ENCODE measurements around the gene UBA3.
A peak's percentile ranks its signal among the peaks of the same experiment; 100 is the strongest.

UBA3 gene

DNA sequence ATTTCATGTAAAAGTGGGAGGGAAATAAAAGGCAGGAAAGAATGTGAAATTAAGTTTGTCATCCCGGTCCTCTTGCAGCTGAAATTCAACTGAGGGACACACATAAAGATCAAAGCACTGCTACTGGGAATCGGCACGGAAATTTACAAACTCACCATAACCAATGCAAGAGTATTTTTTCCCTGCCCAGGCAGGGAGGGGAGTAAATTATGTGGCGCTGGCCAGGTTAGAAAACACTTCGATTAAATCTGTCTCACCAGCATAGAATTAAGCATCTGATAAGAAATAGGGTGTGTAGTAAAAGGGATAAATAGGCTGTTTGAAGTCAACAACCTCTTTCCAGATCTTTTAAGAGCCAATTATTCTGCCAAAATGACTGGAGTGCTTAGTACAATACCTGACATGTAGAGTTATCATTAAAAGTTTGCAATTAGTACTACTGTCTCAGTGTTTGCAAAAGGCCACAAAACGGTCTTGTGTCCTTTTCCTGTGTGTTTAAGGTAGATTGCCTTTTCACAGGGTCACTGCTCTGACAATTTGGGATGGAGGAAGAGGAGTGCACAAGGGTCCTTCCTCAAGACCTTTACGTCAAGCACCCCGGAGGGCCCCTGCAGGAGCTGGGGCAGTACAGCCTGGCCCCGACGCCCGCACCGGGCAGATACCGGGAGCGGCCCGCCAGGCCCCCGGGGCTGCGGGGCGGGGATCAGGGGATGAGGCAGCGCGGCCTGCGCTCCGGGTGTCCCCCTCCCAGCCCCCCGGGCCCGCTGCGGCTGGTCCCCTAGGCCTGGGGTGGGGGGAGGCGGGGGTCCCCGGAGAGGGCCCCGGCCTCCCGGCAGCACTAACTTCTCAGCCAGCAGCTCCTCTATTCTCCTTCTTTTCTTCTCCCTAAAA is 651 bp downstream of the UBA3 start:
- no peaks in the 10 kb centered on the region for H3K9me2 ChIP-seq (replicated peaks; ENCODE audit: insufficient read depth, low read length)
- H3K27ac ChIP-seq (ENCODE audit: low read depth, low read length) = peak overlapping the region; percentile 45
- peak overlapping the region; percentile 97 for H3K9ac ChIP-seq (ENCODE audit: low read length)
- H3K36me3 ChIP-seq (ENCODE audit: low read length) = no peaks in the 10 kb centered on the region; the same call in 1 of the 2 replicates
- H3K4me2 ChIP-seq (ENCODE audit: low read depth, low read length, poor library complexity, severe bottlenecking) = peak overlapping the region; percentile 83
- H3K27me3 ChIP-seq (ENCODE audit: low read length) = no peaks in the 10 kb centered on the region
- TF ChIP-seq, protein P1, sequence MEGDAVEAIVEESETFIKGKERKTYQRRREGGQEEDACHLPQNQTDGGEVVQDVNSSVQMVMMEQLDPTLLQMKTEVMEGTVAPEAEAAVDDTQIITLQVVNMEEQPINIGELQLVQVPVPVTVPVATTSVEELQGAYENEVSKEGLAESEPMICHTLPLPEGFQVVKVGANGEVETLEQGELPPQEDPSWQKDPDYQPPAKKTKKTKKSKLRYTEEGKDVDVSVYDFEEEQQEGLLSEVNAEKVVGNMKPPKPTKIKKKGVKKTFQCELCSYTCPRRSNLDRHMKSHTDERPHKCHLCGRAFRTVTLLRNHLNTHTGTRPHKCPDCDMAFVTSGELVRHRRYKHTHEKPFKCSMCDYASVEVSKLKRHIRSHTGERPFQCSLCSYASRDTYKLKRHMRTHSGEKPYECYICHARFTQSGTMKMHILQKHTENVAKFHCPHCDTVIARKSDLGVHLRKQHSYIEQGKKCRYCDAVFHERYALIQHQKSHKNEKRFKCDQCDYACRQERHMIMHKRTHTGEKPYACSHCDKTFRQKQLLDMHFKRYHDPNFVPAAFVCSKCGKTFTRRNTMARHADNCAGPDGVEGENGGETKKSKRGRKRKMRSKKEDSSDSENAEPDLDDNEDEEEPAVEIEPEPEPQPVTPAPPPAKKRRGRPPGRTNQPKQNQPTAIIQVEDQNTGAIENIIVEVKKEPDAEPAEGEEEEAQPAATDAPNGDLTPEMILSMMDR (IDR thresholded peaks at IDR 0.05; ENCODE audit: insufficient read depth, low read length, poor library complexity, severe bottlenecking) = no peak
- no peak for TF ChIP-seq EZH2phosphoT487 (conservative IDR thresholded peaks at IDR 0.05; ENCODE audit: low read length)
- no peaks in the 10 kb centered on the region for H3K9me3 ChIP-seq (ENCODE audit: insufficient read depth, low read length)
- peak overlapping the region; percentile 78 for H3K4me3 ChIP-seq (ENCODE audit: insufficient read depth, low read length, poor library complexity, severe bottlenecking)
- H3K79me2 ChIP-seq (ENCODE audit: insufficient read depth, low read length) = peaks cover 52% of the 10 kb centered on the region
- H2AFZ ChIP-seq (ENCODE audit: low read depth, low read length, severe bottlenecking) = peak overlapping the region; percentile 19
- H3F3A ChIP-seq (ENCODE audit: insufficient read depth) = peaks cover 39% of the 10 kb centered on the region
- no peaks in the 10 kb centered on the region for H4K20me1 ChIP-seq (ENCODE audit: low read depth, low read length)

DNA sequence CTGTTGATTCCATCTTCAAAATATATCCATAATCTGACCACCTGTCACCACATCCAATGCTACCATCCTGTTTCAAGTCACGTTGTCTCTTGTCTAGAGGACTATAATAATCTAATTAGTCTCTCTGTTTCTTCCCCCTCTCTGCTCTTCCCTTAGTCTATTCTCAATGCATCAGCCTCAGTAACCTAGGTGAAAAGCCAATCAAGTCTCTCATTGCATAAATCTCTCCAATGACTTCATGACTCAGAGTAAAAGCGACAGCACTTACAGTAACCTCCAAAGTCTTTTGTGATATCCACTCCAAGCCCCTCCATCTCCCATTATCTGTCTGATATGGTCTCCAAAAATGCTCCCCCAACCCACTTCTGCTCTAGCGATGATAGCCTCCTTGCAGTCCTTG is 7.2 kb downstream of the UBA3 start:
- no peak for TF ChIP-seq EZH2phosphoT487 (conservative IDR thresholded peaks at IDR 0.05; ENCODE audit: low read length)
- TF ChIP-seq, protein P1 (IDR thresholded peaks at IDR 0.05; ENCODE audit: insufficient read depth, low read length, poor library complexity, severe bottlenecking) = no peak
- Histone ChIP-seq H3K9ac (ENCODE audit: low read length) (no peak overlapping the region), H3K79me2 (ENCODE audit: insufficient read depth, low read length) (peaks cover 59% of the 10 kb centered on the region), H3F3A (ENCODE audit: insufficient read depth) (no peaks in the 10 kb centered on the region), H4K20me1 (ENCODE audit: low read depth, low read length) (no peaks in the 10 kb centered on the region), H3K36me3 (ENCODE audit: low read length) (peaks cover 18% of the 10 kb centered on the region), H3K4me2 (ENCODE audit: low read depth, low read length, poor library complexity, severe bottlenecking) (no peak overlapping the region), H3K4me3 (ENCODE audit: insufficient read depth, low read length, poor library complexity, severe bottlenecking) (no peak overlapping the region), H3K9me3 (ENCODE audit: insufficient read depth, low read length) (no peaks in the 10 kb centered on the region), H3K9me2 (replicated peaks; ENCODE audit: insufficient read depth, low read length) (no peaks in the 10 kb centered on the region), H2AFZ (ENCODE audit: low read depth, low read length, severe bottlenecking) (no peak overlapping the region), H3K27ac (ENCODE audit: low read depth, low read length) (no peak overlapping the region), H3K27me3 (ENCODE audit: low read length) (no peaks in the 10 kb centered on the region)

DNA sequence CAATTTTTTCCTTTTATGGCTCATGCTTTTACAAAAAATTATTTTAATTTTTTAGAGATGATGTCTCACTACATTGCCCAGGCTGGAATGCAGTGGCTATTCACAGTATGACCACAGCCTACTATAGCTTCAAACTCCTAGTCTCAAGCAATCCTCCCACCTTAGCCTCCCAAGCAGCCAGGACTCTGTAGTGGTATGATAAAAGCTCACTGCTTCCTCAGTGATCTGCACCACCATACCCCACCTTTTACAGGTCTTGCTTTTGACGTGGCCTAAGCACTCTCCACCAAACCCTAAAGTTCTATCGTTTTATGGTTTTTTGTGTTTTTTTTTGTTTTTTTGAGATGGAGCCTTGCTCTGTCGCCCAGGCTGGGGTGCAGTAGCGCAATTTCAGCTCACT is 14.0 kb downstream of the UBA3 start:
- H4K20me1 ChIP-seq (ENCODE audit: low read depth, low read length) = no peaks in the 10 kb centered on the region
- no peak overlapping the region for H3K9ac ChIP-seq (ENCODE audit: low read length)
- no peak overlapping the region for H2AFZ ChIP-seq (ENCODE audit: low read depth, low read length, severe bottlenecking)
- no peak overlapping the region for H3K4me2 ChIP-seq (ENCODE audit: low read depth, low read length, poor library complexity, severe bottlenecking)
- TF ChIP-seq, protein P1 (IDR thresholded peaks at IDR 0.05; ENCODE audit: insufficient read depth, low read length, poor library complexity, severe bottlenecking) = no peak
- no peak for TF ChIP-seq EZH2phosphoT487 (conservative IDR thresholded peaks at IDR 0.05; ENCODE audit: low read length)
- H3K4me3 ChIP-seq (ENCODE audit: insufficient read depth, low read length, poor library complexity, severe bottlenecking) = no peak overlapping the region
- peaks cover 46% of the 10 kb centered on the region for H3K36me3 ChIP-seq (ENCODE audit: low read length)
- no peaks in the 10 kb centered on the region for H3K9me2 ChIP-seq (replicated peaks; ENCODE audit: insufficient read depth, low read length)
- no peaks in the 10 kb centered on the region; the same call in none of the 2 replicates for H3K79me2 ChIP-seq (ENCODE audit: insufficient read depth, low read length)
- no peaks in the 10 kb centered on the region for H3K27me3 ChIP-seq (ENCODE audit: low read length)
- H3K27ac ChIP-seq (ENCODE audit: low read depth, low read length) = no peak overlapping the region
- H3K9me3 ChIP-seq (ENCODE audit: insufficient read depth, low read length) = no peaks in the 10 kb centered on the region
- no peaks in the 10 kb centered on the region for H3F3A ChIP-seq (ENCODE audit: insufficient read depth)

All from SU-DHL-6 (cell line).